Dendritic cell treated with granulocyte-macrophage colony-stimulating factor and Interleukin-4, amounts not matched to agents 40 ng/mL and 50 ng/mL, for 4 days (primary cell): Measurements from ENCODE around the gene THBS3.
"Not testable (repeated sequence)": the region's sequence is repeated elsewhere in the genome, so short reads cannot be mapped to it uniquely, and the experiment has no call there.

Experiments used
- H3K27ac Mint-ChIP-seq: one replicate; pipeline ENCODE4 v1.8.0; 2022; ENCODE audit warnings: mild to moderate bottlenecking, mixed read lengths
- H3K27me3 Mint-ChIP-seq: one replicate; pipeline ENCODE4 v1.8.0; 2022; ENCODE audit warnings: mild to moderate bottlenecking, mixed read lengths
- H3K36me3 Mint-ChIP-seq: one replicate; pipeline ENCODE4 v1.8.0; 2022; ENCODE audit warnings: low read depth, mixed read lengths
- H3K4me1 Mint-ChIP-seq: one replicate; pipeline ENCODE4 v1.8.0; 2022; ENCODE audit warnings: low read depth, mixed read lengths
- H3K4me3 Mint-ChIP-seq: one replicate; pipeline ENCODE4 v1.8.0; 2022; ENCODE audit warnings: mild to moderate bottlenecking, moderate library complexity, mixed read lengths
- H3K9me3 Mint-ChIP-seq: one replicate; pipeline ENCODE4 v1.8.0; 2022; ENCODE audit warnings: mixed read lengths
- intact Hi-C: fragments of 100-400 bp; cut with micrococcal nuclease; formaldehyde crosslinking; loops from one replicate; pipeline ENCODE4 v1.15.0; 2022

The THBS3 gene

GRCh38 chr1:155175281-155175926 is 32.3 kb downstream of the THBS3 start:
- intact Hi-C loops, result loop anchor here (5.0 kb wide), 1 partner anchor 52 kb away; no protein-coding TSS in a partner anchor
- Mint-ChIP-seq H3K36me3 (peaks cover 26% of the 10 kb centered on the region), H3K9me3 (no peaks in the 10 kb centered on the region), H3K4me3 (no peak overlapping the region), H3K27me3 (peaks cover 18% of the 10 kb centered on the region), H3K4me1 (peaks cover 75% of the 10 kb centered on the region), H3K27ac (no peak overlapping the region)

- peak overlapping the region; percentile 9 for H3K27ac Mint-ChIP-seq
- peaks cover 18% of the 10 kb centered on the region for H3K27me3 Mint-ChIP-seq
- intact Hi-C loops, result loop anchor here (5.0 kb wide), 1 partner anchor 53 kb away; no protein-coding TSS in a partner anchor
- H3K4me3 Mint-ChIP-seq, result peak overlapping the region; percentile 96
- peaks cover 34% of the 10 kb centered on the region for H3K36me3 Mint-ChIP-seq
- H3K9me3 Mint-ChIP-seq, result no peaks in the 10 kb centered on the region
- peaks cover 73% of the 10 kb centered on the region for H3K4me1 Mint-ChIP-seq
Observed at GRCh38 chr1:155174324-155175280, 33.1 kb downstream of the THBS3 start.

DNA sequence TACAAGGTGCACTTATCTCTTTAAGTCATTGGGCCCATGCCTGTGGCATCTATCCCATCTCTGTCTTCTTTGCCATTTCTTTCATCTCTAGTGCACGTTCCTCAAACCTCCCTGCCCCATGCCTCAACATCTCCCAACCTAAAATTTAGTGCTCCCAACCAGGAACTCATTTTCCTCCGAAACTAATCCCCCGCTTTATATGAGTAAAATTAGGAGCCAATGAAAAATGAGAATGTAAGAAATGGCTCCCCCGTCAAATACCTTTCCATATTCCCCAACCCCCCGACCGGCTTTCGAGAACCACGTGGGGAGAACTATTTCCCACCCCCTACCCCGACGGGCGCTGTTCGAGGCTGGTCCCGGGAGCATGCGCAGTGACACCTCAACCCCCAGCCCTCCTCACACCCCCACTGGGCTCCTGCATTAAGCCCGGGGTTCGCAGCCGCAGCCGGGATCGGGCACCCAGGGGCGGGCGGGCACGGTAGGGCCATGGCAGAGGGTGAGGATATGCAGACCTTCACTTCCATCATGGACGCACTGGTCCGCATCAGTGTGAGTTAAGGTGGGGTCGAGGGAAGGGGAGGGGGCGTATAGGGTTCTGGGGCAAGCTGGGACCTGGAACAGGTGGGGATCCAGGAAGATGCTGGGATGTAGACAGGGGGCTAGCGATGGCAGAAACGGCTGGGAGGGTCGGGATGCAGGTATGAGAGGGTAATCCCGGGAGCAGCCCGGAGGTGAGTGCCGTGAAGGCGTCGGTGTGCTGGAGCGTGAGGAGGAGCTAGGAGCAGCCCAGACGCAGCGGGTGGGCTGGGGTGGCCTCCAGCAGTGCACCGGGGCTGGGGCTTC is 34.0 kb downstream of the THBS3 start, which contains the start of gene TRIM46:
TSS of gene TRIM46 (plus strand) at position 372 of the 846 bp plus-strand sequence. CDS start at position 490, 118 bp downstream.
- Mint-ChIP-seq H3K27me3 (peaks cover 18% of the 10 kb centered on the region), H3K4me1 (peaks cover 64% of the 10 kb centered on the region), H3K9me3 (no peaks in the 10 kb centered on the region), H3K4me3 (peak within 1 kb of the TSS; percentile 96), H3K36me3 (peaks cover 43% of the 10 kb centered on the region), H3K27ac (peak within 1 kb of the TSS; percentile 97)
- intact Hi-C loops, result no loop called here

GRCh38 chr1:155172732-155173477 is 34.8 kb downstream of the THBS3 start, which contains the start of gene KRTCAP2:
Gene KRTCAP2 (minus strand): TSS chr1:155173304. CDS start chr1:155173224, 80 bp downstream.
- peaks cover 57% of the 10 kb centered on the region for H3K4me1 Mint-ChIP-seq
- peaks cover 46% of the 10 kb centered on the region for H3K36me3 Mint-ChIP-seq
- no peaks in the 10 kb centered on the region for H3K9me3 Mint-ChIP-seq
- H3K27ac Mint-ChIP-seq, result peak within 1 kb of the TSS; percentile 97
- H3K4me3 Mint-ChIP-seq, result peak within 1 kb of the TSS; percentile 96
- peaks cover 21% of the 10 kb centered on the region for H3K27me3 Mint-ChIP-seq
- intact Hi-C loops, result no loop called here

- intact Hi-C loops, result no loop called here
- peaks cover 57% of the 10 kb centered on the region for H3K4me1 Mint-ChIP-seq
- peak overlapping the region; percentile 96 for H3K4me3 Mint-ChIP-seq
- H3K27ac Mint-ChIP-seq, result peak overlapping the region; percentile 97
- H3K9me3 Mint-ChIP-seq, result no peaks in the 10 kb centered on the region
- peaks cover 28% of the 10 kb centered on the region for H3K27me3 Mint-ChIP-seq
- H3K36me3 Mint-ChIP-seq, result peaks cover 46% of the 10 kb centered on the region
Observed at GRCh38 chr1:155171836-155172731, 35.6 kb downstream of the THBS3 start.

DNA sequence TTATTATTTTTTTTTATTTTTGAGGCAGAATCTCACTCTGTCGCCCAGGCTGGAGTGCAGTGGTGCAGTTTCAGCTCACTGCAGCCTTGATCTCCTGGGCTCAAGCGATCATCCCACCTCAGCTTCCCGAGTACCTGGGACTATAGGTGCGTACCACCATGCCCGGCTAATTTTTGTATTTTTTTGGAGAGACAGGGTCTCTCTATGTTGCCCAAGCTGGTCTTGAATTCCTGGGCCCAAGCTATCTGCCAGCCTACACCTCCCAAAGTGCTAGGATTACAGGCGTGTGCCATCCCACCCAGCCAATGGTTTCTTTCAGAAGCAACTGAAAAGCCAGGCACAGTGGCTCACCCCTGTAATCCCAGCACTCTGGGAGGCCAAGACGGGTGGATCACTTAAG is 36.9 kb downstream of the THBS3 start:
- peaks cover 55% of the 10 kb centered on the region for H3K4me1 Mint-ChIP-seq
- no peaks in the 10 kb centered on the region for H3K9me3 Mint-ChIP-seq
- H3K36me3 Mint-ChIP-seq, result peaks cover 46% of the 10 kb centered on the region
- no peak overlapping the region for H3K27ac Mint-ChIP-seq
- no peak overlapping the region for H3K4me3 Mint-ChIP-seq
- intact Hi-C loops, result no loop called here
- H3K27me3 Mint-ChIP-seq, result peaks cover 41% of the 10 kb centered on the region

DNA sequence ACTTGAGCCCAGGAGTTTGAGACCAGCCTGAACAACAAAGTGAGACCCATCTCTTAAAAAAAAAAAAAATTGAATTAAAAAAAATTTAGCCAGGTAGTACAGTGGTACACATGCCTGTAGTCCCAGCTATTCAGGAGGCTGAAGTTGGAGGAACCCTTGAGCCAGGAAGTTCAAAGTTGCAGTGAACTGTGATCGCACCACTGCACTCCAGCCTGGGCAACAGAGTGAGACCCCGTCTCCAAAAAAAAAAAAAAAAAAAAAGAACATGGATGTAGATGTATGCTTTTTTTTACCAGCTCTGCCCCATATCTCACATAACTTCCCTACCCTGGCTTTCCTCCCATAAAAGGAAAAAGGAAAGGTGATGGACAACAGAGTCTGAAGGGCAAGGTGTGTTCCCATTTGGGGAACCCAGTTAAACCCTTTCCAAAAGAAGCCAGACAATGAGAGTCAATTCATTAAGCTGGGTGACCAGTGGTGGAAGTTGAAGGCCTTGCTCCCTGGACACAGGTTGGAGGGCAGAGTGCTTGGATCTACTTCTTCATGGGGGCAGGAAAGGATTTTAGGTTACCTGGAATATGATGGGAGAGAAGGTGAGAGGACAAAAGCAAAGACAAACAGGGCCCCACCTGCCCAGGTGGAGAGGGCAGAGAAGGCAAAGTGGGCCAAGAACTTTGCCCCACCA is 37.5 kb downstream of the THBS3 start:
- intact Hi-C loops, result no loop called here
- H3K4me3 Mint-ChIP-seq, result no peak overlapping the region
- H3K27ac Mint-ChIP-seq, result no peak overlapping the region
- peaks cover 49% of the 10 kb centered on the region for H3K4me1 Mint-ChIP-seq
- H3K9me3 Mint-ChIP-seq, result no peaks in the 10 kb centered on the region
- peaks cover 46% of the 10 kb centered on the region for H3K36me3 Mint-ChIP-seq
- H3K27me3 Mint-ChIP-seq, result peaks cover 40% of the 10 kb centered on the region

GRCh38 chr1:155169541-155169940 is 38.2 kb downstream of the THBS3 start:
- Mint-ChIP-seq H3K4me3 (no peak overlapping the region), H3K27me3 (peaks cover 34% of the 10 kb centered on the region), H3K4me1 (peaks cover 42% of the 10 kb centered on the region), H3K36me3 (peaks cover 46% of the 10 kb centered on the region), H3K27ac (no peak overlapping the region), H3K9me3 (no peaks in the 10 kb centered on the region)
- intact Hi-C loops, result loop anchor here (5.0 kb wide), 1 partner anchor 42 kb away; the partner anchor contains the start of gene EFNA1

GRCh38 chr1:155168456-155169210 is 39.1 kb downstream of the THBS3 start:
- Mint-ChIP-seq H3K36me3 (peaks cover 46% of the 10 kb centered on the region), H3K27ac (no peak overlapping the region), H3K27me3 (peaks cover 30% of the 10 kb centered on the region), H3K4me1 (peaks cover 33% of the 10 kb centered on the region), H3K4me3 (no peak overlapping the region), H3K9me3 (no peaks in the 10 kb centered on the region)
- intact Hi-C loops, result loop anchor here (5.0 kb wide), 1 partner anchor 41 kb away; the partner anchor contains the start of gene EFNA1

- Mint-ChIP-seq H3K27me3 (peaks cover 26% of the 10 kb centered on the region), H3K36me3 (peaks cover 43% of the 10 kb centered on the region), H3K4me1 (peaks cover 27% of the 10 kb centered on the region)
- intact Hi-C loops, result loop anchor here (5.0 kb wide), 1 partner anchor 41 kb away; the partner anchor contains the start of gene EFNA1
- H3K4me3 Mint-ChIP-seq, H3K9me3 Mint-ChIP-seq, H3K27ac Mint-ChIP-seq: not testable (repeated sequence)
Observed at GRCh38 chr1:155168105-155168445, 39.6 kb downstream of the THBS3 start.
